ENCODE data around the gene PYGO1. TPM values are rescaled to one million over a fixed set of nuclear protein-coding genes. Genes with fewer than 3 reads are reported as not detected.

PYGO1 gene
- total RNA-seq, 2 donors from 2014 or later = not detected

Other genes with a start within 250 kb of the PYGO1 start
- gene CCPG1, start 180.0 kb downstream of the PYGO1 start, total RNA-seq = 10 to 100 TPM; 25.6 to 28.2 TPM
- under 1 TPM in 1 of 2 donors, not detected in 1; 0.97 TPM for gene PIERCE2, start 179.8 kb downstream of the PYGO1 start, total RNA-seq
- gene DNAAF4, start 80.1 kb downstream of the PYGO1 start, total RNA-seq = under 1 TPM; 0.29 to 0.65 TPM
- not detected for gene PRTG, start 154.8 kb upstream of the PYGO1 start, total RNA-seq

Data from T-helper 17 cell (primary cell).